HepG2 (cell line): ENCODE results near the gene STX1B. TPM values are rescaled to one million over a fixed set of nuclear protein-coding genes. Genes with fewer than 3 reads are reported as not detected.

ENCODE experiments used
- AHDC1 ChIP-seq: sonication (generic); formaldehyde crosslinking; IDR thresholded peaks from 2 replicates; pipeline ENCODE4 v1.5.1; 2020; ENCODE audit warnings: mild to moderate bottlenecking, missing genetic modification reagents, borderline replicate concordance
- ATF6 ChIP-seq: sonication (generic); formaldehyde crosslinking; conservative IDR thresholded peaks from 2 replicates; pipeline ENCODE4 v1.4.0; 2020; ENCODE audit warnings: missing genetic modification reagents
- BATF2 ChIP-seq: sonication (generic); formaldehyde crosslinking; IDR thresholded peaks from 2 replicates; pipeline ENCODE4 v1.8.0; 2022; ENCODE audit warnings: mild to moderate bottlenecking, missing genetic modification reagents, moderate library complexity
- BCLAF1 ChIP-seq: fragments of 450-650 bp; IDR thresholded peaks from 2 replicates; pipeline ENCODE4 v1.6.1; 2017; ENCODE audit warnings: mild to moderate bottlenecking
- CREBL2 ChIP-seq: sonication (generic); formaldehyde crosslinking; IDR thresholded peaks from 2 replicates; pipeline ENCODE4 v1.8.1; 2023; ENCODE audit warnings: missing genetic modification reagents, mild to moderate bottlenecking, borderline replicate concordance
- FOSL1 ChIP-seq: sonication (generic); formaldehyde crosslinking; IDR thresholded peaks from 2 replicates; pipeline ENCODE4 v1.9.0; 2021; ENCODE audit warnings: missing genetic modification reagents, borderline replicate concordance
- GLMP ChIP-seq: sonication (generic); formaldehyde crosslinking; IDR thresholded peaks from 2 replicates; pipeline ENCODE4 v1.9.0; 2021; ENCODE audit warnings: missing genetic modification reagents, mild to moderate bottlenecking, borderline replicate concordance
- KDM3A ChIP-seq: IDR thresholded peaks from 2 replicates; pipeline ENCODE4 v1.6.1; 2018; ENCODE audit warnings: low read depth, missing compliant biosample characterization
- NBN ChIP-seq: fragments of 450-650 bp; conservative IDR thresholded peaks from 2 replicates; pipeline ENCODE4 v1.6.1; 2017
- SMAD1 ChIP-seq: sonication (generic); formaldehyde crosslinking; IDR thresholded peaks from 2 replicates; pipeline ENCODE4 v1.4.0; 2020; ENCODE audit warnings: missing genetic modification reagents, low read depth, mild to moderate bottlenecking, borderline replicate concordance
- SNRNP70 ChIP-seq: fragments of 200-400 bp; formaldehyde crosslinking; IDR thresholded peaks from 2 replicates; pipeline ENCODE4 v1.6.1; 2017; ENCODE audit warnings: mild to moderate bottlenecking, low read depth, low read length, moderate library complexity
- ZNF546 ChIP-seq: sonication (generic); formaldehyde crosslinking; conservative IDR thresholded peaks from 2 replicates; pipeline ENCODE4 v1.8.1; 2023; ENCODE audit warnings: mild to moderate bottlenecking, missing genetic modification reagents
- ZNF547 ChIP-seq: sonication (generic); formaldehyde crosslinking; IDR thresholded peaks from 2 replicates; pipeline ENCODE4 v1.5.1; 2020; ENCODE audit warnings: mild to moderate bottlenecking, missing genetic modification reagents
- ZNF564 ChIP-seq: sonication (generic); formaldehyde crosslinking; IDR thresholded peaks from 2 replicates; pipeline ENCODE4 v1.8.1; 2023; ENCODE audit warnings: mild to moderate bottlenecking, missing genetic modification reagents
- ZNF644 ChIP-seq: IDR thresholded peaks from 2 replicates; pipeline ENCODE4 v1.6.1; 2016; ENCODE audit warnings: low read depth
- polyA plus RNA-seq, 8 experiments: library from polyadenylated mRNA; depleted of rRNA in 3 of 8; stranded (reverse) in 7 of 8; unstranded in 1 of 8; fragments of >200 nt; fragmentation: Illumina TruSeq in 4 of 8; extraction: Trizol in 4 of 8; gene quantifications; 2 replicates each; pipeline versions ENCODE4 v1.2.1 to v1.2.3, GENCODE V29; 2011 to 2016; ENCODE audit warnings: low read depth in 4 of 8, missing spikeins in 1 of 8, mixed read lengths in 1 of 8; ENCODE audit not compliant: insufficient read depth in 1 of 8
- total RNA-seq, 5 experiments: library from RNA; depleted of rRNA; stranded (reverse); fragments of >200 nt; fragmentation: Illumina TruSeq; extraction: Trizol; gene quantifications; 2 replicates each; pipeline ENCODE4 v1.2.3, GENCODE V29; 2016; ENCODE audit warnings: low read depth in 1 of 5

STX1B gene
- total and polyA plus RNA-seq, 2 of the 13 experiments (the other 11 are each of a cell fraction or from before 2014, with no cell fraction given): 2.1 to 3.0 TPM

- TF ChIP-seq AHDC1 (peak; percentile 56; the same call in 1 of the 2 replicates), NBN (no peak), ZNF564 (CRISPR knock-in tag) (no peak), CREBL2 (CRISPR knock-in tag) (no peak), ATF6 (no peak), ZNF644 (CRISPR knock-in tag) (0 out of 2 replicates have a peak, but pooled peaks have one; percentile 38), BCLAF1 (no peak), ZNF546 (no peak), ZNF547 (CRISPR knock-in tag) (no peak), KDM3A (CRISPR knock-in tag) (no peak), FOSL1 (no peak; the same call in 1 of the 2 replicates), GLMP (CRISPR knock-in tag) (no peak), BATF2 (CRISPR knock-in tag) (no peak), SNRNP70 (no peak), SMAD1 (CRISPR knock-in tag) (no peak; the same call in 1 of the 2 replicates)
These were observed 14.0 kb downstream of the STX1B start (continued) for GRCh38 chr16:30996324-30996984.
